ENCODE results near the gene VPS13C.
A peak's percentile ranks its signal among the peaks of the same experiment; 100 is the strongest.

The VPS13C gene

DNA sequence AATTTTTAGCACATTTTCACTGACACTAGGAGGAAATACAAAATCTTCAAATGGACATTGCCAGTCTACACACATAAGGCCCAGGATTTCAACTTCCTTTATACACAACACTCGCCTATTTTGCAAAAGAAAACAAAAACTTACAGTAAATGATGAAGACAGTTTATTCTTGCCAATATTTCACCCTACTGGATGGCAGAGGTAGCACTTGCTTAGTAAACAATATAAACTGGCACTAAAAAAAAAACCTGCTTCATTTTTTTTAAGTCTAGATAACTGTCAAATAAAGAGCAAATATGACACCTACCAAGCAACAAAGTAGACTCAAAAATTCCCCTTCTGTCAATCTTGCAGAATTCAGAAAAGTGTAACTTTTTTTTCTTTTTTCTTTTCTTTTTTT is 204.0 kb downstream of the VPS13C start:
- no peak for DNase-seq

DNA sequence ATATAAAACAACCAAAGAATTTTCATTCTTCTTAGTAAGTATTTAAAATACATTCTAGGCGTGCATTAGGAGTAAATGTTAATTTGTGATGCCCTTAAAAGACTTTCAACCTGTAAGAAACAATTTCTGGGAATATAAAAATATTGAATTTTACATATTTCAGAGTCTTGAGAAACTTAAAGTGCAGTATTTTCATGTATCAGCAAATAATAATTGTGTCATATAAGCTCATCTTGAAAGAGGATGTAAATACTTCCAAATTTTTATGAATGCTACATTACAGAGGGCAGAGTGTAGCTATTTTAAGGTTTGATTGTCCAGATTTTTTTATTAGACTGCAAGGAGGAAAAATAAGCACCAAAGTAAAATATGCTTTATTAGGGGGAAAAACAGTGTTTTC is 207.1 kb downstream of the VPS13C start:
- no peak for DNase-seq

DNA sequence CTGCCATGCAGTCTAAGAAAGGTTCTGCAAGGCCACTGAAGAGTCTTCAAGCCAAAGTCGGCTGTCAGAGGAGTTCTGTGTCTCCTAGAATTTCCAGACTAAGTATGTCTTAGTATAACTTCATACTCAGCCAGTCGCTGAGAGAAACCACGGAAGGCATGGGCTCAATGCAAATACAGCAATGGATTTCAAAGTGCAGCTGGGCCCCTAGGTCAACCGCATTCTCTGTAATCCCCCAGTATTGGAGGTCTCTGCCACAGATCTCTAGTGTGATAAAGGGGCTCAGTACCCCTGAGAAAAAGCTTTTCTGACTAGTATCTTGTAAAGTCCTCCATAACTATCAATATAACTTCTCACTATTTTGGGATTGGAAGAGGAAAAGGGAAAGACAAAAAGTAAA is 208.3 kb downstream of the VPS13C start:
- no peak for DNase-seq

DNA sequence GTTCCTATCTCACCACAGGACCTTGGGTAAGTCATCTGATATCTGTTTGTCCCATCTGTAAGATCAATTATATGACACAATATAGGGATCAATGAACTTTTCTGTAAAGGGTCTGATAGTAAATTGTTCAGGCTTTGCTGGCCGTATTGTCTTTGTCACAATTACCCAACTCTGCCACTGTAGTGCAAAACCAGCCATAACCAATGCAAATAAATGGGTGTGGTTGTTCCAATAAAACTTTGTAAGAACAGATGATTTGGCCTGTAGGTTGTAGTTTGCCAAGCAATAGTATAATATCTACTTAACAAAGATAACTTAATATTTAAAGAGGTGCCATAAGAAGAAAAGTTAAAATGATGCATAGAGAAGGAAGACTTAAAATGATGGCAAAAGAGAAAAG is 210.8 kb downstream of the VPS13C start:
- no peak for DNase-seq

DNA sequence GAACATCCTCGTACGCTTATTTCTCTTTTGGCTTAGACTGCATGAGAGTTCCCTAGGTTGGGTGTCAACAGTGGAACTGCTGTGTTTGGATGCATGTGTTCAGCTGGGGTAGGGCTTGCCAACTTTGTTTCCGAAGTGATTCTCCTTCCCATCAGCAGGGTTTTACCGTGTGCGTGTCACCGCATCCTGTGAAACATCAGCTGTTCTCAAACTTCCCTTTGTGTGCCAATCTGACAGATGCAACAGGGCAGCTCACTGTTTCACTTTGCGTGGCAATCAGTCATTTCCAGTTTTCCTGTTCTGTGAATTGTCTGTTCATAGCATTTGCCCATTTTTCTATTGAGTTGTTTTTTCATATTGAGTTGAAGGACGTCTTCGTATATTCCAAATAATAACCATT is 218.8 kb downstream of the VPS13C start:
- no peak for DNase-seq

DNA sequence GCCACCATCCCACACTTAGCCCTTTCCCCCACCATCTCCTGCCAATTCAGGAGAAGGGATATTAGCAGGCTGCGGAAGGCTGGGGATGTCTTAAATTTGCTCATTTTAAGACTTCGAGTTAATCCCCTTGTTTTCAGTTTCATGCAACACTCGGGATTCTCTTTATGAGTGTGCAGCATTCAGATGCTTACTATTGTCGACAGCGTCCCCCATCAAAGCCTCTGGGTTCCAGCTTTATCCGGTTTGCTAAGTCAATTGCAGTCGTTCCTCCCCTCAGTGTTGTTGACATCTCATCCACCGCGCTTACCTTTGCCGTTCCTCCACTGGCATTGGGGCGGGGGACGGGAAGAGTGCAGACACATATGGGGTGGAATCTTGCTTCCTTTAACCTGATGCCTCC is 220.2 kb downstream of the VPS13C start:
- no peak for DNase-seq

DNA sequence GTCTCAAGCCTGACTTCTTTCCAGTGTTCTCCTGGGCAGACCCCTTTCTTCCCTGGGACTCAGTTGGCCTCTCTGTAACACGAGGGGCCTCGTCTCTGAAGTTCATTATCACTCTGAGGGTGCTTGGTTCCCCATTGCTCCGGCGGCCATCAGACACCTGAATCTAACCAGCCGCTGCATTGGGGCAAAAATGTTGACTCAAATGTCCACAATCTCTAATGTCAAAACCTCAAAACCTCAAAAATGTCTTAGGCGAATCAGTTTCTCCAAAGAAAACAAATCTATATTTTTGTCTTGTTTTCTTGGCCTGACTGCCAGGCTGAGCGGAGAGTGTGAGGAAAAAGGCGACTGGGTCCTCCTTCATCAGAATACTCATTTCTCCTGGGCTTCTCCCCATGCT is 220.7 kb downstream of the VPS13C start:
- no peak for DNase-seq

DNA sequence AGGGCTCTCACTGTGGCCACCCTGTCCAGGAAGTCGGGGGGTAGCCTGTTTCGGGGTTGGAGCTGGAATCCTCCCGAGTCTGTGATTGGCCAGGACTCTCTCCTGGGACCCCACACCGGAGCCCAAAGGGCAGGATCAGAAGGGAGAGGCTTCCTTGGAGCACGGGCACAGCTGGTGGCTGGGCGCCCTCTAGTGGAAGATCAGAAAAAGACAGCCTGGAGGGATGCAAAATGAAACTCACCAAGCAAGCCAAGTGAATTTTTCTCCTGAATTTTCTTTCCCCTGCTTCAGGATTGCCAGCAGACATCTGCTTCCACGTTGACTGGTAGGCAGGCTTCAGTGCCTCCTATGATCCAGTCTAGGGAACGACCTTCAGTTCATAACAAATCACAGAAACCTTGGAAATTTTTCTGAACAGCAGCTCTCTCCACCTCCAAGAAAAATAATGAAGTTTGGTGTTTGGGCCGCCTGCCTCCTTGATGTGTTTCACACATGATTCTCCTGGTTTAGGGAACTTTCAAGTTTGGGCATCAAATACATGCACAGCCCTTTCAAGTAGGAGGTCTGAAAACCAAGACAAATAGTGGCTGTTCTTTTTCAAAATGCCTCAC is 224.6 kb downstream of the VPS13C start:
- DNase-seq = peak; percentile 63 to 67

DNA sequence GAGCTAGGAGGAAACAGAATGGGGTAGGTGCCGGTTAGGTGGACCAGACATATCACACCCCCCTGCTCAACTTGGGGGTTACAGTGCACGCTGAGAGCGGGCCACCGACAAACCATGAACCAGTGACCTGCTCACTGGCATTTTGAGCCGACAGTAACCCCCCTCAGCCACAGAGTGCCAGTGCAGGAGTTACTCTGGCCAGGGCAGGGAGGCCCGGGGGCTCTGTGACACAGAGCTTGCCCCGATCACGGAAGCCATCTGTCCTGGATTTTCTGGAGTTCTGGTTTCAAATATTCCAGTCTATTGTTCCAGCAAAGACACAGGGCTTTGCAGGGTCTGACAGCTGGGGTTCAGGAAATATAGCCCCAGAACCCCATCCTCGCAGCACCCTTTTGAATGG is 225.2 kb downstream of the VPS13C start:
- DNase-seq = no peak

DNA sequence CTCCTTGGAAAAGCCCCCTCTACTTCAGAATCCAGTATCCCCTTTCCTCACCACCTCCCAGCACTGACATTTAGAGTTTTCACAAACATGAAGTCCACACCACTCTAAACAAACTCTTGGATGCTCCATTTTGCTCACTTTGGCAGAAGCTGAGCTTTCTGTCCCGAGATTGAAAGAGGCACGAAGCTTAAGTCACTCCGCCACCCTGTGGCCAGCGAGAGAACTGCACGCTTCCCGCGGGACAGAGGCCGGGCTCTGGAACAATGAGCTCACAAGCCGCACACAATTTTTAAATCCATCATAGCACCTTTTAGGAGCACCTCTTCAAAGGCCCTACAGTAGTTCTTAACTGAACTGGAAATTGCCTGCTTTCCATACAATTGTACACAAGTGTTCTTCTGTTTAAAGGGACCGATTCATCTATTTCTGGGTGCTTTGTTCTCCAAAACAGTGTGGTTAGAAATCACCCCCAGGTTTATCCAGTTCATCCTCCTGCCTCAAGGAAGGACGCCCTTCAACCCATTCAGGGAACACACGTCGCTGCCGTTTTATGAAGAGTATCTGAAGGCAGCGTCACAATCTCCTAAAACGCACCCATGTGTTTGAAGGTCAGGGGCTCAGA is 226.1 kb downstream of the VPS13C start:
- DNase-seq = peak; percentile 81 to 83

DNA sequence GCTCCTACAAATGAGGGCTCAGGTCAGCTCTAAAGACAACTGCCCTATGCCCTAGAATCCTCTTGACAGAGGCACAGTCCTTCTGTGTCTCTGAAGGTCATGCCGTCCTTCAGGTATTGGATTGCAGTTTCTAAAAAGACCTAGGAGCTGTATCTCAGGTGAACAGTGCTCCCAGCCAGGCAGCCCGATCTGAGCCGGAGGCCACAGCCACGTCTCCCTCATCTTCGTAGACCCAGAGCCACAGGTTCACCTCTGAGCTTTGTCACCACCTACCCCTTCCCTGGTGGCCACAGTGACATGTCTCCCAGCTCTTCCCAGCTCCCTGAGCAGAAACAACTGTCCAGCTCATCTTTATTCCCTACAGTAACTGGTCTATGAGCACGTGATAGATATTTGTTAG is 228.0 kb downstream of the VPS13C start:
- DNase-seq = no peak

DNA sequence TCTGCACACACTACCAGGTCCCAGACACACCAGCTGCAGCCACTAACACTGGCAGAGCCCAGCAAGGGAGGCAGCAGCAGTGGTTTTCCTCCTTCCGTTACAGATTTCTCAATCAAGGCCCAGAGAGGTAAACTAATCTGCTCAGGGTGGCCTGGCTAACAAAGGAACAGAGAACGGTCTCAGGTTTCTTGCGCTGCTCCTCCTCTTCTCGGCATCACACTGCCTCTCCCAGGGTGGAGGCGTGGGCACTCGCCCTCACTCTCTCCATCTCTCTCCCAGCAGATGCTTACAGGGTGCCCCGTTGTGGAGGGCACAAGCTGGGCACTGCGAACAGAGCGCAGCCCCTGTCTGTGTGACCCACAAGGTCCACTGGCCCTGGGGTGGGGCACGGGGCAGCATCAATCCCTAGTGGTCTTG is 228.7 kb downstream of the VPS13C start:
- DNase-seq = no peak

DNA sequence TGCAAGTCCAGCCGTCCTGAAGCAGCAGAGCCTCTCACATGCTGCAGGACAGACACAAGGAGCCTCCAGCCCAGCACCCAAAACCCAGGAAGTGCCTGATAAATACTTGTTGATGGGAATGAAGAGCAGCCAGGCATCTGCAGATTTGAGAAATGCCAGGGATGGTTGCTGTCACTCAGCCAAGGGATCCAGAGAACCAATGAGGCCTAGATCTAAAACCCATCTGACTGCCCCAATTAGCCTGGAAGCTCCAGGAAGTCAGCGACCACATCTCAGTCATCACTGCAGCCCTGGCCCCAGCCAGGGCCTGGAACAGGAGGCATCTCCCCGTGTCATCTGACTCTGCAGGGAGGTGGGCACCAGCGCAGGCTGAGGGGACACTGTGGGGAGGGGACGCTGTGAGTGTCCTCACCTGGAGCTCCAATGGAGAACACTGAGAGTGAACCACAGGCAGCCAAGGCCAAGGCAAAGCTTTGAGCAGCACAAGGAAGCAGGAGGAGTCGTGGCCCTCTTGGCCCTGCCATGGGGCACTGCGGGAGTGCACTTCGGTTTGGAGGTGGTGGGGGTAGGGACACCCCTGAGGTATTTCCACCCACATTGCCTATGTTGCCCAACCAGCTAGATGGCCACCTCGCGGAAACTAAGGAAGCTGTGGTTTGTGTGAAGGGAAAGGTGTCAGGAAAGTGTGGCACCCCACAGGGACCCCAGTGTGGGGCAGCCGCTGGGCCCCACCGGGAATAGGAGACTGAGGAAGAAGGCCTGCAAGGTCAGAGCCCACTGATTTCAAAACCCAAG is 229.5 kb downstream of the VPS13C start:
- no peak for DNase-seq

DNA sequence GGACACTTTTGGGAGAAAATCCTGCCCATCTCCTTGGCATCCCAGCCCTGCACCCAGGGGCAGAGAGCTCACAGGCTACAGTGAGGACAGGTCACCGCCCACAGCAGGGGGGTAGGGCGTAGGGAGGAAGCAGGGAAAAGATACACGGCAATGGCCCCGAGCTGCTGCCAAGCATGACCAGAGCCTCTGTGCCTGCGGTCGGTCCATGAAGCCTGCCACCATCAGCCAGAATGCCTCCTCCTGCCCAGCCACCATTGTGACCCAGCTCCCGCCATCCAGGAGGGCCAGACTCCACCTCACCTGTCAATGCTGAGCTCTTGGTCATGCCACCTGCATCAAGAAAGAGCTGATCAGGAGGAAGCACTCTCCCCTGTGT is 230.7 kb downstream of the VPS13C start:
- no peak for DNase-seq

DNA sequence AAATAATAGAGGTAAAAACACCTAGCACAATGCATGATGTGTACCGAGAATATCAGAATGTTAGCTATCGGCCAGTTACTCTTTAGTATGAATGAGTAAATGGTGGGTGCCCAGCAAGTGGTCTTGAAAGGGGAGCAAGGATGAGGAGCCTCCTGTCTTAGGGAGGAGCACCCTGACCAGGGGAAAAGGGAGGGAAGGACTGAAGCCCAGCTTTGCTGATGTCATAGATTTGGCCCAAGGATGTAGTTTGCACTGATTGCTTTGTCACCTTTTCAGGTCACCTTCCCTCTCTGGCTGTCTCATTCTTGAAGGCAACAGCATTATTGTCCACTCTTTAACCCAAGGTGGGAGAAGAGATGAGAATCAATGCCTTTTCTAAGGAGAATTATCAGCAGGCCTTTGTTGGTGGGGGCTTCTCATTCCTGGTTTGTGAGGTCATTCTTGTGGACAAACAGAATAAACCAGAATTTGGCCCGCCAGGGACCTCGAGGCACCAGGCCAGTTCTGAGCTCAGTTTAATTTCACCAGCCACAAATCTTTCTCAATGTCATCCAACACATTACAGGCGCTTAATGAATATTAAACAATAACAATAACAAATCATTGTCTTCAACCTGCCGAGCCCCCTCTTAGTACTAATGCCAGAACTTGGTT is 231.3 kb downstream of the VPS13C start:
- no peak for DNase-seq

DNA sequence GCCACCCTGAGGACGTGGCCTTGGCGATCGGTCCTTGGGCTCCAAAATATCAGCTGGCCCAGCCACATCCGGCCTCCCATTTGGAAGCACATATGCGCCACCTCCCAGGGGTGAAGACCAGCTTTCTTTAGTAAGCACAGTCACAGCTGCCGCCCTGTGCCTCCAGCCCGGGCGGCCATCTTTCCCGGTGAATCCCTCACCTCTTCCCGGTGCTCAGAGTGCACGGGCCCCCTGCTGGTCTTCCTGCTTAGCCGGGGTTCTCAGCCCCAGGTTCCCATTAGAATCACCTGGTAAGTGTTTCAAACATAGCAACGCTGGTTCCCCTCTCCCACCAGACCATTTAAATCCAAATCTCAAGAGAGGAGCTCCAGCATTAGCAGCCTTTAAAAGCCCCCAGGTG is 232.2 kb downstream of the VPS13C start:
- DNase-seq = no peak

DNA sequence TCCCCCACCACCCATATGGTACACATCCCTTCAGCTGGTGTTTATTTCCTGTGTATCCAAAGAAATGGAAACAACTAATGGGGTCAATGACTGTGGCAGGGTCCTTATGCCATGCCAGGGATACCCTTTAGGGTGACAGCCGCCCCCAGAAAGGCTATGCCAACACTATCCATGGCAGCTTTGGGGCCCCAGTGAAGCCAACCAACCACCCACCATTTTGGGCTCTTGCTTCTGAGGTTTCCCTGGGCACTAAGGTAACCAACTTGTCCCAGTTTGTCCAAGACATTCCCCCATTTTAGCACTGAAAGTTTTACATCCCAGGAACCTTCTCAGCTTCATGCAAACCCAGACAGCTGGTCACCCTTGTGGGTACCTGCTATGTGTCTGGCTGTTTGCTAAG is 233.1 kb downstream of the VPS13C start:
- no peak for DNase-seq

DNA sequence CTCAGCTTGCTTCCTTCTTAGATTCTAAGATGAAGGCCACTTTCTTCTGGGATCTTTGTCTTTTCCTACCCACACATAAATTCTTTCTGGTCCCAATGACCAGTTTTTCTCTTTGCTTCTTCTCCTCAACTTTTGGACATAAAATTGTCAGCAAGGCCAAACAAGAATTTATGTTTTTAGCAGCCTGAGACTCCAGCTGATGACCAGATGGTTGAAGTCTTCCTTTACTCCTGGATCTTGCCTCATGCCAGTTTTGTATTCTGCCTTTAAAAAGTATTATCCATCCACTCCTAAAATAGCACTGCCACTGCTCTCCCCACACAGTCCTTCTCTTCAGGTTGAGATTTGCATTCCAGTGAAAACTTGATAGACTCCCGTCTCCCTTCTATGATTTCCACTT is 236.0 kb downstream of the VPS13C start:
- DNase-seq = no peak

DNA sequence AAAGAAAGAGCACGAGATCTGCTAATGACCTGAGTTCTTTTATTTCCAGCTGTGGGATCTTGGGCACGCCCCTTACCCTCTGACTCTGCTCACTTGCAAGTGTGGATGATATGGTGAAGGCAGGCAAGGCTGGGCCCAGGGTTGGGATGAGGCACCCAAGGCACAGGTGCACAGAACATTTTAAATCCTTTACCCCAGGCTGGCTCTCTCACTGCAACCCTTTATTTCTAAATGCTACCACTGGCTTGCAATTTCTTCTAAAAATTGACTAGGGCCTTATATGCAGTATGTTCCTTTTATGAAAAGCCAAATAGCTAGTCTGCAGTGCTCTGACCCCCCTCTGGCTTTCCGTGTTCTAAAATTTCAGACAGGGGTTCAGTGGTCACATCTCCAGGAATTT is 237.7 kb downstream of the VPS13C start:
- no peak for DNase-seq

DNA sequence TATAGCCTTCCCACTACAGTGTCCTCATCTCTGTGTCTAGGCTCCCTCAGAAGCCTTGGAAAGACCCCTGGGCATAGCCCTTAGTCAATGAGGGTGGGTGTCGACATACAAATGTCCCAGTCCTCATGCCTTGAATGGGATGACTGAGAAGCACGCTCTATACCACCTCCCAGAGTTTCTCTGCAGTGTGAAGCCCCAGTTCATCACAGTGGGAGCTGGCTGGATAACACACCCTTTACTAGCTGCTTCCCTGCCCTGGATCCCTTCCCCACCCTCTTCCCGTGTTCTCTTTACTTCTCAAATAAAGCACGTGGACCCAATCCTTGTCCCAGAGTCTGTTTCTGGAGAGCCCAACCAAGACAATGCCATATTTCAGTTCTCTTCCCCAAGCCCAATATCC is 239.3 kb downstream of the VPS13C start:
- DNase-seq = no peak

DNA sequence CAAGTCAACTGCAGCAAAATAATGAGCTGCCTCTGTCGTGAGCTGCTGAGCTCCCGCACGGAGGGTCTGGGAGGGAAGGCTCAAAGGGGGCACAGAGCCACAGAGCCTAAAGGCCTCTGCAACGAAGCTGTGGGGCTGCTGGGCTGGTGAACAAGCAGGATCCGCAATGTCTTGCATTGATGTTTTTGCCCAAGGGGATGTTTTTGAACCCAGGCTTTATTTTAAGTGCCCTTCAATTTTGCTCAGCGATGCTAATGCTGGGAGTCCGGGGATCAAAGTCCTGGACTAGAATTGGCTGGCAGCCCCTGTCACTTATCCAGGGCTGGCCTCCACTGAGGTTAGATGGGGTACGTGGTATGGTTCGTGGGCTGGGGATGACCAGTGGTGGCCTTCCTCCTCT is 240.0 kb downstream of the VPS13C start:
- DNase-seq = no peak

DNA sequence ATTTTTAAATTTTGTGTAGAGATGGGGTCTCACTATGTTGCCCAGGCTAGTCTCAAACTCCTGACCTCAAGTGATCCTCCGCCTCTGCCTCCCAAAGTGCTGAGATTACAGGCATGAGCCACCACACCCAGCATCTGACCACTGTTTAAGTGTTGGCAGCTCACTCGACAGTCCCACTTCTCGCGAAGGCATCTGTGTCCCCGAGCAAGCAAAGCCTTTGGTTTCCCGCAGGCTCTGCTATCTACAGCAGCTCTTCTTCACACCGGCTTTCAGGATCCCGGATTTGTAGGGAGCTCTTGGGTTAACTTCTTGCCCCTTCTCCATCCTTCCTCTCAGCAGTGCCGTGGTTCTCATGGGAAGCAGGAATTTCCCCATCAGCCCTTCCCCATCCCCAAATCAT is 240.9 kb downstream of the VPS13C start:
- DNase-seq = no peak

DNA sequence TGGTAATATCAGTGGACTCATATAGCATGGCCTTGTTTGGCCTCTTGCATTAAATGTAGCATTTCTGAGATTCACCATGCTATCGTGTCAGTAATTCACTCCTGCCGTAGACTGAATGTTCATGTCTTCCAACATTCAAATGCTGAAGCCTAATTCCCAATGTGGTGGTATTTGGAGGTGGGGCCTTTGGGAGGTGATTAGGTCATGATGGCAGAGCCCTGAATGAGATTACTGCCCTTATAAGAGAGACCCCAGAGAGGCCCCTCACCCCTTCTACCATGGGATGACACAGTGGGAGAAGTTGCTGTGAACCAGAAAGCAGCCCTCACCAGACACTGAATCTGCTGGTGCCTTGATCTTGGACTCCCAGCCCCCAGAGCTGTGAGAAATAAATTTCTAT is 241.4 kb downstream of the VPS13C start:
- no peak for DNase-seq

DNA sequence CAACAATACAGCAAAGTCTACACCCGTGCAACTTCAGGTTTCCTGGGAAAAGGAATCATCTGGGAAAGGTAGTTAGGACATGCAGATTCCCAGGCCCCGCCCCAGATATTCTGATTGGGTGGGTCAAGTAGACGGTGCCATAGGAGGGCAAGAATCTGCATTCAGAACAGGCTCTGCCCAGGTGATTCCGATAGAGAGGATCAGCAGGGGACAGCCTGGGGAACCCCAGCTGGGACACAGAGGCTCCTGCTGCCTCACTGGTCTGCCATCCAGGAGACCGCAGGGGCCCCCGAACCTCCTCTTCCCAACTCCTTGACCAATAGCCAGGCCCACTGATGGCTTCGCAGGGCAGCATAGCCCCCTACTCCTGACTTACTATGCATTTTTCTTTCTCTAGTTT is 243.4 kb downstream of the VPS13C start:
- no peak for DNase-seq

Measured in stimulated activated CD4-positive, alpha-beta T cell treated with anti-CD3 and anti-CD28 coated beads, Interleukin-2, amount 100 ng/mL, for 24 hours (primary cell).